ENCODE results near the gene TEX35.

GRCh38 chr1:178531887-178532286 lies 19.0 kb downstream of the TEX35 start:
- TF ChIP-seq CTCF (IDR thresholded peaks at IDR 0.05), result no peak
- TF ChIP-seq POLR2A (IDR thresholded peaks at IDR 0.05), result no peak
- TF ChIP-seq POLR2AphosphoS5 (IDR thresholded peaks at IDR 0.05), result no peak
- no peak for TF ChIP-seq EP300 (IDR thresholded peaks at IDR 0.05; ENCODE audit: low read depth)

All from transverse colon (tissue), 4 donors.